Liver (tissue), 9 donors: Measurements from ENCODE around the gene RGS13. TPM values are rescaled to one million over a fixed set of nuclear protein-coding genes. Genes with fewer than 3 reads are reported as not detected.

ENCODE experiments used
- DNase-seq: peaks from one replicate; pipeline ENCODE4 v3.0.0-alpha.2; 2017; ENCODE audit warnings: low spot score
- H3K27ac ChIP-seq, 2 donors: one replicate each; pipeline ENCODE4 v1.7.0; 2013; ENCODE audit warnings: inconsistent platforms in 2 of 2, low read length in 2 of 2, control low read depth in 1 of 2, low read depth in 1 of 2, mild to moderate bottlenecking in 1 of 2
- H3K27me3 ChIP-seq, 4 donors: one replicate each; pipeline versions ENCODE4 v1.6.1 to v1.7.0; 2013; ENCODE audit warnings: low read length in 3 of 4, inconsistent platforms in 1 of 4, mild to moderate bottlenecking in 1 of 4, moderate library complexity in 1 of 4; ENCODE audit not compliant: control insufficient read depth in 4 of 4, insufficient read depth in 4 of 4
- H3K36me3 ChIP-seq, 4 donors: one replicate each; pipeline versions ENCODE4 v1.6.1 to v1.7.0; 2013; ENCODE audit warnings: low read length in 3 of 4, mild to moderate bottlenecking in 3 of 4, low read depth in 1 of 4, moderate library complexity in 1 of 4; ENCODE audit not compliant: control insufficient read depth in 4 of 4, insufficient read depth in 3 of 4
- H3K4me1 ChIP-seq, 4 donors: one replicate each; pipeline versions ENCODE4 v1.6.1 to v1.7.0; 2013; ENCODE audit warnings: low read length in 3 of 4, mild to moderate bottlenecking in 3 of 4, moderate library complexity in 1 of 4; ENCODE audit not compliant: control insufficient read depth in 4 of 4, insufficient read depth in 4 of 4
- H3K4me3 ChIP-seq, 3 donors: one replicate each; pipeline versions ENCODE4 v1.6.1 to v1.7.0; 2013; ENCODE audit warnings: low read length in 3 of 3, control low read depth in 1 of 3, low read depth in 1 of 3, mild to moderate bottlenecking in 1 of 3
- H3K9ac ChIP-seq, 2 donors: one replicate each; pipeline ENCODE4 v1.7.0; 2013; ENCODE audit warnings: low read length in 2 of 2, mild to moderate bottlenecking in 2 of 2, moderate library complexity in 2 of 2, control low read depth in 1 of 2, low read depth in 1 of 2
- H3K9me3 ChIP-seq, 4 donors: one replicate each; pipeline versions ENCODE4 v1.6.1 to v1.7.0; 2013; ENCODE audit warnings: low read length in 3 of 4; ENCODE audit not compliant: control insufficient read depth in 4 of 4
- EGR1 ChIP-seq, 2 donors: IDR thresholded peaks; 2 replicates each; pipeline ENCODE4 v1.6.1; 2016 to 2018; ENCODE audit warnings: antibody characterized with exemption in 2 of 2, low read depth in 2 of 2
- FOXA1 ChIP-seq: IDR thresholded peaks from 2 replicates; pipeline ENCODE4 v1.6.1; 2016; ENCODE audit warnings: antibody characterized with exemption
- GABPA ChIP-seq, 2 donors: IDR thresholded peaks in 1 of 2; conservative IDR thresholded peaks in 1 of 2; 2 replicates each; pipeline ENCODE4 v1.6.1; 2016; ENCODE audit warnings: antibody characterized with exemption in 2 of 2, mild to moderate bottlenecking in 1 of 2, moderate library complexity in 1 of 2
- HNF4A ChIP-seq, 2 donors: conservative IDR thresholded peaks; 2 replicates each; pipeline ENCODE4 v1.6.1; 2016; ENCODE audit warnings: antibody characterized with exemption in 2 of 2, mild to moderate bottlenecking in 2 of 2
- HNF4G ChIP-seq: IDR thresholded peaks from 2 replicates; pipeline ENCODE4 v1.6.1; 2016; ENCODE audit warnings: antibody characterized with exemption
- NR2F2 ChIP-seq: IDR thresholded peaks from 2 replicates; pipeline ENCODE4 v1.6.1; 2016; ENCODE audit warnings: antibody characterized with exemption
- RXRA ChIP-seq, 2 donors: IDR thresholded peaks; 2 replicates each; pipeline ENCODE4 v1.6.1; 2017 to 2018; ENCODE audit warnings: antibody characterized with exemption in 2 of 2, mild to moderate bottlenecking in 1 of 2
- SP1 ChIP-seq: IDR thresholded peaks from 2 replicates; pipeline ENCODE4 v1.6.1; 2018; ENCODE audit warnings: antibody characterized with exemption, mild to moderate bottlenecking
- TAF1 ChIP-seq: conservative IDR thresholded peaks from 2 replicates; pipeline ENCODE4 v1.6.1; 2016; ENCODE audit warnings: antibody characterized with exemption, mild to moderate bottlenecking
- YY1 ChIP-seq: IDR thresholded peaks from 2 replicates; pipeline ENCODE4 v1.6.1; 2016; ENCODE audit warnings: antibody characterized with exemption, mild to moderate bottlenecking
- WGBS: extraction: QIAGEN DNeasy Blood & Tissue Kit; methylation state at CpG from one replicate; pipeline ENCODE4 v1.1.7; 2013; 5-methylcytosine and 5-hydroxymethylcytosine counted together
- polyA plus RNA-seq, 2 donors: library from polyadenylated mRNA; stranded (reverse) in 1 of 2; unstranded in 1 of 2; fragments of 200-250 nt in 1 of 2; fragments of >200 nt in 1 of 2; fragmentation: Nextera tagmentation in 1 of 2; extraction: Ambion mirVana in 1 of 2; gene quantifications; one replicate each; pipeline versions ENCODE4 v1.2.1 to v1.2.3, GENCODE V29; 2013 to 2015
- total RNA-seq, 2 donors: library from RNA; depleted of rRNA; stranded (reverse); fragments of >200 nt; gene quantifications; one replicate each; pipeline ENCODE4 v1.2.3, GENCODE V29; 2014
- TF ChIP-seq, protein P1 (sequence below): IDR thresholded peaks from 2 replicates; pipeline ENCODE4 v1.6.1; 2016; ENCODE audit warnings: antibody characterized with exemption
- TF ChIP-seq, protein P2 (sequence below): IDR thresholded peaks from 2 replicates; pipeline ENCODE4 v1.6.1; 2016; ENCODE audit warnings: antibody characterized with exemption, mild to moderate bottlenecking
- TF ChIP-seq, protein P3 (sequence below): IDR thresholded peaks from 2 replicates; pipeline ENCODE4 v1.6.1; 2016; ENCODE audit warnings: antibody characterized with exemption
- TF ChIP-seq, protein P4 (sequence below): fragments of 150-350 bp; IDR thresholded peaks from 2 replicates; pipeline ENCODE4 v1.5.1; 2017; ENCODE audit warnings: improper control_type of control experiment, low read depth, low read length; ENCODE audit not compliant: missing input control
- donor health status: healthy.
- donor health status: healthy.
- donor health status: healthy.
- donor health status: healthy.
- donor health status: healthy.

RGS13 gene, protein sequence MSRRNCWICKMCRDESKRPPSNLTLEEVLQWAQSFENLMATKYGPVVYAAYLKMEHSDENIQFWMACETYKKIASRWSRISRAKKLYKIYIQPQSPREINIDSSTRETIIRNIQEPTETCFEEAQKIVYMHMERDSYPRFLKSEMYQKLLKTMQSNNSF
- under 1 TPM in 1 of 2 donors, not detected in 1; under 0.01 TPM for total RNA-seq
- polyA plus RNA-seq: under 1 TPM in 1 of 2 donors, not detected in 1; 0.05 TPM

DNA sequence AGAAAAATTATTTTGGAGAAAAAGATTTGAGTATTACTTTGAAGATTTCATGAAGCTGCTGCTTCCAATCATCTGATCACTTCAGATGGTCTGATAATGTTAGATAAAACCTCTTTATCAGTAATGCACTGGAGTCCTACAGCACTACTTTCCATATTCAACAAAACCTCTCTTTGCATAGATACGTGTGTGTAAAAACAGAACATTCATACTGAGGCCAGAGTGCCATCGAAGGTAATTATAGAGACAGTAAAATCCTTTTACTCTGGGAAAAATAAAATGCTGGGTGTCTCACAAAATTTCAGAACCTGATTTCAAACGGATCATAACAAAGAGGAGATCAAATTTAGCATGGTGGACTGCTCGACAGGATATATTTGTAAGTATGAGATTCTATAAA is at the start of gene RGS13:
Gene RGS13 (plus strand): TSS at position 209 of the 400 bp plus-strand sequence. CDS start 8,188 bp downstream, outside the sequence.
- H3K9ac ChIP-seq: no peak within 1 kb of the TSS
- DNase-seq: no peak
- TF ChIP-seq GABPA (IDR thresholded peaks at IDR 0.05 in 1 of 2, conservative IDR thresholded peaks at IDR 0.05 in 1 of 2): no peak
- TF ChIP-seq, protein P1, sequence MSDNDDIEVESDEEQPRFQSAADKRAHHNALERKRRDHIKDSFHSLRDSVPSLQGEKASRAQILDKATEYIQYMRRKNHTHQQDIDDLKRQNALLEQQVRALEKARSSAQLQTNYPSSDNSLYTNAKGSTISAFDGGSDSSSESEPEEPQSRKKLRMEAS: no peak
- TF ChIP-seq RXRA (IDR thresholded peaks at IDR 0.05): no peak
- no peak for TF ChIP-seq FOXA1
- TF ChIP-seq NR2F2: no peak
- TF ChIP-seq, protein P2, sequence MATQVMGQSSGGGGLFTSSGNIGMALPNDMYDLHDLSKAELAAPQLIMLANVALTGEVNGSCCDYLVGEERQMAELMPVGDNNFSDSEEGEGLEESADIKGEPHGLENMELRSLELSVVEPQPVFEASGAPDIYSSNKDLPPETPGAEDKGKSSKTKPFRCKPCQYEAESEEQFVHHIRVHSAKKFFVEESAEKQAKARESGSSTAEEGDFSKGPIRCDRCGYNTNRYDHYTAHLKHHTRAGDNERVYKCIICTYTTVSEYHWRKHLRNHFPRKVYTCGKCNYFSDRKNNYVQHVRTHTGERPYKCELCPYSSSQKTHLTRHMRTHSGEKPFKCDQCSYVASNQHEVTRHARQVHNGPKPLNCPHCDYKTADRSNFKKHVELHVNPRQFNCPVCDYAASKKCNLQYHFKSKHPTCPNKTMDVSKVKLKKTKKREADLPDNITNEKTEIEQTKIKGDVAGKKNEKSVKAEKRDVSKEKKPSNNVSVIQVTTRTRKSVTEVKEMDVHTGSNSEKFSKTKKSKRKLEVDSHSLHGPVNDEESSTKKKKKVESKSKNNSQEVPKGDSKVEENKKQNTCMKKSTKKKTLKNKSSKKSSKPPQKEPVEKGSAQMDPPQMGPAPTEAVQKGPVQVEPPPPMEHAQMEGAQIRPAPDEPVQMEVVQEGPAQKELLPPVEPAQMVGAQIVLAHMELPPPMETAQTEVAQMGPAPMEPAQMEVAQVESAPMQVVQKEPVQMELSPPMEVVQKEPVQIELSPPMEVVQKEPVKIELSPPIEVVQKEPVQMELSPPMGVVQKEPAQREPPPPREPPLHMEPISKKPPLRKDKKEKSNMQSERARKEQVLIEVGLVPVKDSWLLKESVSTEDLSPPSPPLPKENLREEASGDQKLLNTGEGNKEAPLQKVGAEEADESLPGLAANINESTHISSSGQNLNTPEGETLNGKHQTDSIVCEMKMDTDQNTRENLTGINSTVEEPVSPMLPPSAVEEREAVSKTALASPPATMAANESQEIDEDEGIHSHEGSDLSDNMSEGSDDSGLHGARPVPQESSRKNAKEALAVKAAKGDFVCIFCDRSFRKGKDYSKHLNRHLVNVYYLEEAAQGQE: no peak
- TF ChIP-seq TAF1: no peak
- no peak for TF ChIP-seq HNF4A (conservative IDR thresholded peaks at IDR 0.05)
- no peak for TF ChIP-seq YY1
- TF ChIP-seq, protein P3, sequence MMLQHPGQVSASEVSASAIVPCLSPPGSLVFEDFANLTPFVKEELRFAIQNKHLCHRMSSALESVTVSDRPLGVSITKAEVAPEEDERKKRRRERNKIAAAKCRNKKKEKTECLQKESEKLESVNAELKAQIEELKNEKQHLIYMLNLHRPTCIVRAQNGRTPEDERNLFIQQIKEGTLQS: no peak
- no peak for TF ChIP-seq SP1
- TF ChIP-seq, protein P4, sequence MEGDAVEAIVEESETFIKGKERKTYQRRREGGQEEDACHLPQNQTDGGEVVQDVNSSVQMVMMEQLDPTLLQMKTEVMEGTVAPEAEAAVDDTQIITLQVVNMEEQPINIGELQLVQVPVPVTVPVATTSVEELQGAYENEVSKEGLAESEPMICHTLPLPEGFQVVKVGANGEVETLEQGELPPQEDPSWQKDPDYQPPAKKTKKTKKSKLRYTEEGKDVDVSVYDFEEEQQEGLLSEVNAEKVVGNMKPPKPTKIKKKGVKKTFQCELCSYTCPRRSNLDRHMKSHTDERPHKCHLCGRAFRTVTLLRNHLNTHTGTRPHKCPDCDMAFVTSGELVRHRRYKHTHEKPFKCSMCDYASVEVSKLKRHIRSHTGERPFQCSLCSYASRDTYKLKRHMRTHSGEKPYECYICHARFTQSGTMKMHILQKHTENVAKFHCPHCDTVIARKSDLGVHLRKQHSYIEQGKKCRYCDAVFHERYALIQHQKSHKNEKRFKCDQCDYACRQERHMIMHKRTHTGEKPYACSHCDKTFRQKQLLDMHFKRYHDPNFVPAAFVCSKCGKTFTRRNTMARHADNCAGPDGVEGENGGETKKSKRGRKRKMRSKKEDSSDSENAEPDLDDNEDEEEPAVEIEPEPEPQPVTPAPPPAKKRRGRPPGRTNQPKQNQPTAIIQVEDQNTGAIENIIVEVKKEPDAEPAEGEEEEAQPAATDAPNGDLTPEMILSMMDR: no peak
- TF ChIP-seq HNF4G: no peak
- H3K36me3 ChIP-seq: no peaks in the 10 kb centered on the region
- no peak within 1 kb of the TSS for H3K27ac ChIP-seq
- H3K4me3 ChIP-seq: no peak within 1 kb of the TSS
- H3K27me3 ChIP-seq: no peaks in the 10 kb centered on the region
- no peaks in the 10 kb centered on the region for H3K9me3 ChIP-seq
- 83% methylated on average over 4 of the region's 4 CpGs for WGBS
- H3K4me1 ChIP-seq: peaks cover 0 to 12% (median 8%) of the 10 kb centered on the region in 4 donors

DNA sequence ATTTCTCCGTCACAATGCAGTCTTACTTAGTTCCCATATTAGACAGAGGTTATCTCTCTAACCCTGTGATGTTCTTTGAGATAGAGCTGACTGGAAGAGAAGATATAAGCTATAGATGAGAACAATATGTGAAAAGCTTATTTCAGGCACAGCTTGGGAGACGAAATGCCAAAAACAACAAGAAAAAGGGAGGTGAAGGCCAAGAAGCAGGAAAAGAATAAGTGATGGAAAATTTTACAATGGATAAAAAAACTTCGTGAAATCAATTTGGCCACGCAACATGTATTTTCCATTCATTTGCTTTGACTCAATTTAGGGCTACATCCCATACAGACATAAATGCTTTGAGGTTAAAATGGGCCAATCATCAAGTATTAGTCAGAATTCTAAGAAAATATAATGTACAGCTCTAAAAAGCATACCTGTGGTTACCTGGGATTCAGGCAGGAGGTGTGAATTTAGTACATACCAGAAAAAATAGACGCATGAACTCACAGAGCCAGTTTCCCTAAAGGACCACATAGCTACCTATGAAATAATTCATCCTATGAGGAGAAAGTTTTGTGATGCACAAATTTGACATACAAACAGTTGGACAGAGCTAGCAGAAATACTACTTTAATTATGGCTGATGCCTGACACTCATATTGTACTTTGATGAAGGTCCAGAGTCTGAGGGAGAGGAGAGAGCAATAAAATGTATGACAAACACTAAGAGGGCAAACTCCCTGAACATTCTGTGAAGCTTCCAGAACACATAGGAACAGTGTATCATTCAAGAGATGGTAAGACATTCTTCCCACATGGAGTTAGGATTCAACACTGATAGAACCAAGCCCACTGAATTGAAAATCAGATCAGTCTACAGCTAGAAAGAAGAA is 48.3 kb upstream of the RGS13 start:
- 93% methylated on average over 5 of the region's 5 CpGs for WGBS

More for the DNA sequence above, 48.3 kb upstream of the RGS13 start:
- Histone ChIP-seq H3K9me3 (no peaks in the 10 kb centered on the region), H3K27ac (no peak overlapping the region), H3K9ac (no peak overlapping the region), H3K36me3 (no peaks in the 10 kb centered on the region), H3K4me1 (no peaks in the 10 kb centered on the region), H3K27me3 (no peaks in the 10 kb centered on the region), H3K4me3 (no peak overlapping the region)
- DNase-seq: no peak
- no peak for TF ChIP-seq EGR1 (IDR thresholded peaks at IDR 0.05; ENCODE audit: low read depth in 2 of 2)
- TF ChIP-seq HNF4A (conservative IDR thresholded peaks at IDR 0.05): peak in 1 of 2 donors; percentile 17
